Osteoblast (primary cell): ENCODE measurements around the gene PPP1R3D. TPM values are rescaled to one million over a fixed set of nuclear protein-coding genes. Genes with fewer than 3 reads are reported as not detected.

Source experiments
- DNase-seq: peaks from one replicate; pipeline ENCODE4 v3.0.0; 2011; ENCODE audit warnings: low spot score, mixed read lengths; ENCODE audit not compliant: insufficient read length; ENCODE audit errors: missing footprints
- H2AFZ ChIP-seq: 2 replicates; pipeline ENCODE4 v1.6.0; 2011; ENCODE audit warnings: mild to moderate bottlenecking, low read length
- H3K27ac ChIP-seq: 2 replicates; pipeline ENCODE4 v1.5.1; 2011; ENCODE audit warnings: mild to moderate bottlenecking, low read depth, low read length, moderate library complexity
- H3K27me3 ChIP-seq: 2 replicates; pipeline ENCODE4 v1.6.0; 2012; ENCODE audit warnings: mild to moderate bottlenecking, control low read depth, inconsistent platforms, low read length, moderate library complexity; ENCODE audit not compliant: insufficient read depth
- H3K36me3 ChIP-seq: 2 replicates; pipeline ENCODE4 v1.5.1; 2011; ENCODE audit warnings: mild to moderate bottlenecking, low read length, control low read depth, moderate library complexity; ENCODE audit not compliant: insufficient read depth
- H3K4me1 ChIP-seq: 2 replicates; pipeline ENCODE4 v1.5.1; 2011; ENCODE audit warnings: mild to moderate bottlenecking, low read length, control low read depth, moderate library complexity; ENCODE audit not compliant: insufficient read depth
- H3K4me2 ChIP-seq: 2 replicates; pipeline ENCODE4 v1.6.0; 2011; ENCODE audit warnings: mild to moderate bottlenecking, low read length; ENCODE audit not compliant: insufficient read depth
- H3K4me3 ChIP-seq: fragments of 200-600 bp; sonication (generic); 3 replicates; pipeline ENCODE4 v1.5.1; 2012; ENCODE audit warnings: mild to moderate bottlenecking, low read length, inconsistent platforms; ENCODE audit not compliant: insufficient read depth
- H3K79me2 ChIP-seq: 2 replicates; pipeline ENCODE4 v1.6.0; 2012; ENCODE audit warnings: mild to moderate bottlenecking, low read length, control low read depth, inconsistent platforms; ENCODE audit not compliant: insufficient read depth
- H3K9me3 ChIP-seq: 2 replicates; pipeline ENCODE4 v1.5.1; 2011; ENCODE audit warnings: low read depth, low read length, control low read depth
- H4K20me1 ChIP-seq: 2 replicates; pipeline ENCODE4 v1.6.0; 2012; ENCODE audit warnings: mild to moderate bottlenecking, low read length, control low read depth; ENCODE audit not compliant: insufficient read depth
- CTCF ChIP-seq: IDR thresholded peaks from 2 replicates; pipeline ENCODE4 v1.5.1; 2011; ENCODE audit warnings: mild to moderate bottlenecking, low read depth, low read length, moderate library complexity; ENCODE audit errors: extremely low read depth
- total RNA-seq: library from RNA; depleted of rRNA; stranded (reverse); fragments of >200 nt; gene quantifications from 2 replicates; pipeline ENCODE4 v1.2.3, GENCODE V29; 2012

The PPP1R3D gene
- total RNA-seq, 1 donor, result 8.0 TPM

GRCh38 chr20:59976156-59976782, 36.2 kb upstream of the PPP1R3D start:
- no peaks in the 10 kb centered on the region for H3K9me3 ChIP-seq
- no peaks in the 10 kb centered on the region for H3K36me3 ChIP-seq
- no peak for TF ChIP-seq CTCF
- H3K4me3 ChIP-seq, result no peak overlapping the region
- no peak overlapping the region for H3K4me2 ChIP-seq
- H2AFZ ChIP-seq, result no peak overlapping the region
- H3K27me3 ChIP-seq, result no peaks in the 10 kb centered on the region
- no peak overlapping the region for H3K27ac ChIP-seq
- no peaks in the 10 kb centered on the region for H4K20me1 ChIP-seq
- DNase-seq, result no peak
- H3K4me1 ChIP-seq, result no peaks in the 10 kb centered on the region
- H3K79me2 ChIP-seq, result no peaks in the 10 kb centered on the region

GRCh38 chr20:59972037-59972801, 32.1 kb upstream of the PPP1R3D start:
- H3K27me3 ChIP-seq, result no peaks in the 10 kb centered on the region
- H3K4me3 ChIP-seq, result no peak overlapping the region
- H3K79me2 ChIP-seq, result no peaks in the 10 kb centered on the region
- H2AFZ ChIP-seq, result no peak overlapping the region
- no peaks in the 10 kb centered on the region for H3K4me1 ChIP-seq
- no peak overlapping the region for H3K27ac ChIP-seq
- TF ChIP-seq CTCF, result no peak
- no peak overlapping the region for H3K4me2 ChIP-seq
- no peaks in the 10 kb centered on the region for H3K36me3 ChIP-seq
- no peaks in the 10 kb centered on the region for H3K9me3 ChIP-seq
- DNase-seq, result no peak
- no peaks in the 10 kb centered on the region for H4K20me1 ChIP-seq

GRCh38 chr20:59971428-59971827, 31.3 kb upstream of the PPP1R3D start:
- Histone ChIP-seq H3K36me3 (no peaks in the 10 kb centered on the region), H3K4me1 (no peaks in the 10 kb centered on the region), H3K27me3 (no peaks in the 10 kb centered on the region), H3K9me3 (no peaks in the 10 kb centered on the region), H4K20me1 (no peaks in the 10 kb centered on the region), H3K4me2 (no peak overlapping the region), H2AFZ (no peak overlapping the region), H3K4me3 (no peak overlapping the region), H3K79me2 (no peaks in the 10 kb centered on the region), H3K27ac (no peak overlapping the region)
- no peak for DNase-seq
- TF ChIP-seq CTCF, result no peak

- DNase-seq, result no peak
- Histone ChIP-seq H3K27me3 (no peaks in the 10 kb centered on the region), H3K4me2 (no peak overlapping the region), H3K27ac (no peak overlapping the region), H4K20me1 (no peaks in the 10 kb centered on the region), H3K9me3 (no peaks in the 10 kb centered on the region), H3K79me2 (no peaks in the 10 kb centered on the region), H3K4me3 (no peak overlapping the region), H3K4me1 (no peaks in the 10 kb centered on the region), H3K36me3 (no peaks in the 10 kb centered on the region), H2AFZ (no peak overlapping the region)
- TF ChIP-seq CTCF, result no peak
Measured at GRCh38 chr20:59966428-59966827, 26.3 kb upstream of the PPP1R3D start.
